Activated CD4-positive, alpha-beta T cell treated with anti-CD3 and anti-CD28 coated beads, Interleukin-2, amount 50 U/mL, for 4 hours (primary cell): ENCODE results near the gene EBF3.

ENCODE experiments used
- DNase-seq, 2 experiments: peaks; one replicate each; pipeline ENCODE4 v3.0.0-alpha.2; 2020

Gene EBF3

GRCh38 chr10:129909531-129910256 lies 54.4 kb downstream of the EBF3 start:
- DNase-seq: no peak

GRCh38 chr10:129909080-129909479 lies 55.0 kb downstream of the EBF3 start:
- no peak for DNase-seq

- no peak for DNase-seq
Measured at GRCh38 chr10:129908406-129908805, 55.7 kb downstream of the EBF3 start.

- DNase-seq: no peak
Measured at GRCh38 chr10:129905553-129905952, 58.5 kb downstream of the EBF3 start.

GRCh38 chr10:129904323-129904722 lies 59.8 kb downstream of the EBF3 start:
- DNase-seq: no peak

GRCh38 chr10:129901389-129902006 lies 62.6 kb downstream of the EBF3 start:
- no peak for DNase-seq

- DNase-seq: no peak
Measured at GRCh38 chr10:129900825-129901224, 63.2 kb downstream of the EBF3 start.

GRCh38 chr10:129899276-129900130 lies 64.6 kb downstream of the EBF3 start:
- DNase-seq: no peak

GRCh38 chr10:129898706-129899268 lies 65.3 kb downstream of the EBF3 start:
- no peak for DNase-seq

- DNase-seq: no peak
Measured at GRCh38 chr10:129897871-129898626, 66.0 kb downstream of the EBF3 start.

- no peak for DNase-seq
Measured at GRCh38 chr10:129896860-129897200, 67.2 kb downstream of the EBF3 start.

GRCh38 chr10:129896136-129896859 lies 67.8 kb downstream of the EBF3 start:
- DNase-seq: no peak

- DNase-seq: no peak
Measured at GRCh38 chr10:129895811-129896135, 68.3 kb downstream of the EBF3 start.

- no peak for DNase-seq
Measured at GRCh38 chr10:129894698-129895097, 69.4 kb downstream of the EBF3 start.

- DNase-seq: no peak
Measured at GRCh38 chr10:129893104-129894089, 70.7 kb downstream of the EBF3 start.

GRCh38 chr10:129892548-129893052 lies 71.5 kb downstream of the EBF3 start:
- no peak for DNase-seq

- DNase-seq: no peak
Measured at GRCh38 chr10:129891806-129892205, 72.3 kb downstream of the EBF3 start.

- no peak for DNase-seq
Measured at GRCh38 chr10:129890170-129890569, 73.9 kb downstream of the EBF3 start.

GRCh38 chr10:129888784-129889616 lies 75.1 kb downstream of the EBF3 start:
- DNase-seq: peak; percentile 13 to 18
